ENCODE measurements around the gene BAIAP2.

DNA sequence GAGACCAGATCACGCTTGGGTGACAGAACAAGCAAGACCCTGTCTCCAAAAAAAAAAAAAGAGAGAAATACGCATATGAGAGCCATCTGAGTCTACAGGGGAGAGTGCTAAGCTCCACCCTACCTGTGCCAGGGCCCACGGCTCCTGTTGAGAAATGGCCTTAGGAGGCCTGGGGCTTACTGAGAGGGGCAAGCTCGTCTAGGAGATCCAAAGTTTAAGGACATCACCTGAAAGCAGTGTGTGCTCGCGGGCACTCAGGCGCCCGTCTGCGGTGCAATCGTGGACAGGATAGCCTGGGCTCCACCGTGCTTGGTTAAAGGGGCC lies 14.5 kb upstream of the BAIAP2 start:
- TF ChIP-seq EP300 (IDR thresholded peaks at IDR 0.05) (no peak), CTCF (IDR thresholded peaks at IDR 0.05) (no peak), POLR2AphosphoS5 (IDR thresholded peaks at IDR 0.05) (no peak), POLR2A (IDR thresholded peaks at IDR 0.05) (no peak)
